ENCODE measurements around the gene SUGCT. TPM values are rescaled to one million over a fixed set of nuclear protein-coding genes. Genes with fewer than 3 reads are reported as not detected.

The SUGCT gene
- total and polyA plus RNA-seq, 8 donors: 0.87 to 8.0 (median 2.9) TPM; not detected in 1

DNA sequence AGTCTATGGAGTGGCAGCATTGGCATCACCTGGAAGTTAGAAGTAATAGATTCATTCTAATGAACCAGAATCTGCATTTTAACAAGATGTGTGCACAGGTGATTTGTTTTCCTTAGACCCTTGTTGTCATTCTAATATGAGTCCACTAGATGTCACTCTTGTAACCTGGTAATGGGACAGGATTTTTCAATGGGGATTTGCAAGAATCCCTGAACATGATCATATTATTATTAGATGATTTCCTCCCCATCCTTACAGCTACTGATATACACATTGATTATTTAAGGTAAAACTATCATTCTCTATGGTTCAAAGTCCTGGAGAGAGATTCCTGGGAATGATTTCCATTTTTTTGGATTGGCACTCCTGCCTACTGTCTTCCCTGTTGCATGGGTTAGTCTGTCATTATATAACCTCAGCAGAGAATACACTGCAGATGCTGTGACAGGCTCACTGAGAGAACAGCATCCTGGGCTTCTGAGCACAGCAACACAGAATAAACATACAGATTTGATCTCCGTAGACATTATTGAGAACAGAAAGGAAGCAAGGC is 194.9 kb downstream of the SUGCT start:
- 54 to 91% (median 85%) methylated on average over 1 of the region's 1 CpG for WGBS, 5 donors
- H3K36me3 ChIP-seq: no peaks in the 10 kb centered on the region
- H3K27ac ChIP-seq: no peak overlapping the region
- DNase-seq: peak in 1 of 2 donors; percentile 75
- no peaks in the 10 kb centered on the region for H3K9me3 ChIP-seq
- H3K4me3 ChIP-seq: no peak overlapping the region
- no peaks in the 10 kb centered on the region for H3K27me3 ChIP-seq
- intact Hi-C loops (cut with DNase I; ENCODE audit: low total_unique reads): no loop called here
- TF ChIP-seq, protein P1, sequence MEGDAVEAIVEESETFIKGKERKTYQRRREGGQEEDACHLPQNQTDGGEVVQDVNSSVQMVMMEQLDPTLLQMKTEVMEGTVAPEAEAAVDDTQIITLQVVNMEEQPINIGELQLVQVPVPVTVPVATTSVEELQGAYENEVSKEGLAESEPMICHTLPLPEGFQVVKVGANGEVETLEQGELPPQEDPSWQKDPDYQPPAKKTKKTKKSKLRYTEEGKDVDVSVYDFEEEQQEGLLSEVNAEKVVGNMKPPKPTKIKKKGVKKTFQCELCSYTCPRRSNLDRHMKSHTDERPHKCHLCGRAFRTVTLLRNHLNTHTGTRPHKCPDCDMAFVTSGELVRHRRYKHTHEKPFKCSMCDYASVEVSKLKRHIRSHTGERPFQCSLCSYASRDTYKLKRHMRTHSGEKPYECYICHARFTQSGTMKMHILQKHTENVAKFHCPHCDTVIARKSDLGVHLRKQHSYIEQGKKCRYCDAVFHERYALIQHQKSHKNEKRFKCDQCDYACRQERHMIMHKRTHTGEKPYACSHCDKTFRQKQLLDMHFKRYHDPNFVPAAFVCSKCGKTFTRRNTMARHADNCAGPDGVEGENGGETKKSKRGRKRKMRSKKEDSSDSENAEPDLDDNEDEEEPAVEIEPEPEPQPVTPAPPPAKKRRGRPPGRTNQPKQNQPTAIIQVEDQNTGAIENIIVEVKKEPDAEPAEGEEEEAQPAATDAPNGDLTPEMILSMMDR (IDR thresholded peaks at IDR 0.05): peak in 5 of 7 experiments; percentile 37 to 65 (median 61)
- TF ChIP-seq POLR2AphosphoS5 (IDR thresholded peaks at IDR 0.05) (no peak), POLR2A (IDR thresholded peaks at IDR 0.05) (no peak)
- no peaks in the 10 kb centered on the region for H3K4me1 ChIP-seq

DNA sequence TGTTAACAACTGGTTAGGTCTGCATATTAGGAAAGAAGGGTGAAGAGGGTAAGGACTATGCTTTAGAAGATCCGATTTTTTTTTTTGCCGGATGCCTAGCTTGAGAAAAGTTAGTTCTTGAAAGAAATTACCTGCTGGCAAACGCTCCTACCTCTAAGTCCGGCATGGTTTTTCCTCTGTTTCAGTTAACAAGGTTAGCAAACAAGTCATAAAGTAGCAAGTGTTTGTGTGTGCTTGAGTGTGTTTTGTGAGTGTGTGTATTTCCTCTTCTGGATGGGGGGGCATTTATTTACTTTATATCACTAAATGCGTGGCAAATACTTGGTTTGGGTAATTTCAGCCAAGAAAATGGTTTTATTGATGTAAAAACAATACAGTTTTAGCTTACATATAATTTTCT is 195.6 kb downstream of the SUGCT start:
- no peaks in the 10 kb centered on the region for H3K4me1 ChIP-seq
- H3K4me3 ChIP-seq: no peak overlapping the region
- WGBS, 5 donors: 73 to 87% (median 81%) methylated on average over 5 of the region's 5 CpGs
- no peak overlapping the region for H3K27ac ChIP-seq
- H3K36me3 ChIP-seq: no peaks in the 10 kb centered on the region
- H3K27me3 ChIP-seq: no peaks in the 10 kb centered on the region
- intact Hi-C loops (cut with DNase I; ENCODE audit: low total_unique reads): no loop called here
- no peak for DNase-seq
- H3K9me3 ChIP-seq: no peaks in the 10 kb centered on the region
- TF ChIP-seq, protein P1 (IDR thresholded peaks at IDR 0.05): no peak
- TF ChIP-seq POLR2A (IDR thresholded peaks at IDR 0.05) (no peak), POLR2AphosphoS5 (IDR thresholded peaks at IDR 0.05) (no peak), EP300 (IDR thresholded peaks at IDR 0.05) (no peak)

- Histone ChIP-seq H3K4me1 (no peaks in the 10 kb centered on the region), H3K4me3 (no peak overlapping the region), H3K27ac (no peak overlapping the region), H3K27me3 (no peaks in the 10 kb centered on the region), H3K9me3 (peaks cover 0 to under 1% (median 0%) of the 10 kb centered on the region in 4 donors), H3K36me3 (no peaks in the 10 kb centered on the region)
- no peak for DNase-seq
- intact Hi-C loops (cut with DNase I; ENCODE audit: low total_unique reads): no loop called here
- no peak for TF ChIP-seq POLR2AphosphoS5 (IDR thresholded peaks at IDR 0.05)
- WGBS, 5 donors: 0 to 47% (median 38%) methylated on average over 1 of the region's 1 CpG
Observed at GRCh38 chr7:40331915-40332314, 197.1 kb downstream of the SUGCT start.

DNA sequence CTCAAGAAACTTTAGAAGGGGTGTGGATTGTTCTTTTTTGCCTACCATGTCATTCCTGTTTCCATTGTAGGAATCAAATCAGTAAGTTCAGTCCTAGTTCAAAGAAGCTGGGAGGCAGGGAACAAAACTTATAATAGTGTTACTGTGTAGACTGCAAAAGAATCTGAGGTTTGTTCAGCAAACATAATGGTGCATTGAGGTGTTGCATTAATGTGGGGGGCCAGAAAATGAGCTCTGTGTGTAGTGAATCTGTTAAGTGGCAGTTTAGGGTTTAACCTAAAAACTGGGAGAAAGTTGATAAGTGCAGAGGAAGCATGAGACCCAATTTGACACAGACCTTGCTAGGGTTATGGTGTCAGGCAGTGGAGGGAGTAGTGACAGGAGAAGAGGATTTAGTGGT is 197.7 kb downstream of the SUGCT start:
- Histone ChIP-seq H3K36me3 (no peaks in the 10 kb centered on the region), H3K4me1 (no peaks in the 10 kb centered on the region), H3K4me3 (no peak overlapping the region), H3K9me3 (peaks cover 0 to 7% (median 2%) of the 10 kb centered on the region in 4 donors), H3K27me3 (no peaks in the 10 kb centered on the region), H3K27ac (no peak overlapping the region)
- TF ChIP-seq, protein P1 (IDR thresholded peaks at IDR 0.05): no peak
- intact Hi-C loops (cut with DNase I; ENCODE audit: low total_unique reads): no loop called here
- DNase-seq: no peak

DNA sequence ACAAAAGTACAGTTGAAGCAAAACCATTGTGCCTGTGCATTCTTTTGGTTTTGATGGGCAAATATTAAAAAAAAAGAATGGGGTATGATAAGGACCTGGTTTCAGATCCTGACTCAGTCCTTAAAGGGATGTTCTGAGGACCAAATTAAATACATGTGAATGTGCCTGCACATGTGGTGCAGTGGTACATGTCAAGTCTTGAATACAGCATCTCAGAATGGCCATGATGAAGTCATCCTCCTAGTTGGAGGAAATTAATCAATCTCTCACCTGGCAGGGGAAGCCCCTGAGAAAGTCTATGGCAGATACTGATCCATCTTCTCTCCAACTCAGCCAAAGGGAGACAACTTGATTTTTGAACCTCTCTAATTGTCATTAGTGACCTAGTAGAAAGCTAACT is 207.0 kb downstream of the SUGCT start:
- intact Hi-C loops (cut with DNase I; ENCODE audit: low total_unique reads): no loop called here
- Histone ChIP-seq H3K4me3 (no peak overlapping the region), H3K27me3 (no peaks in the 10 kb centered on the region), H3K4me1 (no peaks in the 10 kb centered on the region), H3K9me3 (peaks cover 0 to 11% (median 6%) of the 10 kb centered on the region in 4 donors), H3K27ac (no peak overlapping the region), H3K36me3 (no peaks in the 10 kb centered on the region)
- DNase-seq: no peak
- TF ChIP-seq POLR2AphosphoS5 (IDR thresholded peaks at IDR 0.05) (no peak), EP300 (IDR thresholded peaks at IDR 0.05) (no peak), POLR2A (IDR thresholded peaks at IDR 0.05) (no peak)
- TF ChIP-seq, protein P1 (IDR thresholded peaks at IDR 0.05): no peak

Measured in stomach (tissue), 9 donors.